Measurements from ENCODE around the gene ATP8A1.

DNA sequence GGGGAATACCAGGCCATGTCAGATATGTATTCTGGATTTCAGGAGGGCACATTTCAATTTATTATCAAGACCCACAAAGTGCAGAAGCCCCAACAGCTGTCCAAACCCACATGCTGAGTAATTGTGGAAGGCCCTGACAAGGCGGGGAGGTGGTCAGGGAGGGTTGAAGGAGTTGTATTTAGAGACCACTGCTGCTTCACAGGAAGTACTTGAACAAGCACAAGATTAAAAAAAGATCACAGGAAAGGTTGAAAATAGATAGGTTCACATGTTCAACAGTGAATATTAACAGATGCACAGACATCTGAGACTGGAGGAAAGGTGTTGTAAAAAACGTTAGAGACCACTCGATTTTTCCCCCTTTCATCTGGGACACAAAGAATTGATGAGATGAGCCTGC, 17.9 kb downstream of the ATP8A1 start:
- TF ChIP-seq, protein P1, sequence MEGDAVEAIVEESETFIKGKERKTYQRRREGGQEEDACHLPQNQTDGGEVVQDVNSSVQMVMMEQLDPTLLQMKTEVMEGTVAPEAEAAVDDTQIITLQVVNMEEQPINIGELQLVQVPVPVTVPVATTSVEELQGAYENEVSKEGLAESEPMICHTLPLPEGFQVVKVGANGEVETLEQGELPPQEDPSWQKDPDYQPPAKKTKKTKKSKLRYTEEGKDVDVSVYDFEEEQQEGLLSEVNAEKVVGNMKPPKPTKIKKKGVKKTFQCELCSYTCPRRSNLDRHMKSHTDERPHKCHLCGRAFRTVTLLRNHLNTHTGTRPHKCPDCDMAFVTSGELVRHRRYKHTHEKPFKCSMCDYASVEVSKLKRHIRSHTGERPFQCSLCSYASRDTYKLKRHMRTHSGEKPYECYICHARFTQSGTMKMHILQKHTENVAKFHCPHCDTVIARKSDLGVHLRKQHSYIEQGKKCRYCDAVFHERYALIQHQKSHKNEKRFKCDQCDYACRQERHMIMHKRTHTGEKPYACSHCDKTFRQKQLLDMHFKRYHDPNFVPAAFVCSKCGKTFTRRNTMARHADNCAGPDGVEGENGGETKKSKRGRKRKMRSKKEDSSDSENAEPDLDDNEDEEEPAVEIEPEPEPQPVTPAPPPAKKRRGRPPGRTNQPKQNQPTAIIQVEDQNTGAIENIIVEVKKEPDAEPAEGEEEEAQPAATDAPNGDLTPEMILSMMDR (IDR thresholded peaks at IDR 0.05; ENCODE audit: low read depth, low read length, missing input control), result no peak
- TF ChIP-seq, protein P2, sequence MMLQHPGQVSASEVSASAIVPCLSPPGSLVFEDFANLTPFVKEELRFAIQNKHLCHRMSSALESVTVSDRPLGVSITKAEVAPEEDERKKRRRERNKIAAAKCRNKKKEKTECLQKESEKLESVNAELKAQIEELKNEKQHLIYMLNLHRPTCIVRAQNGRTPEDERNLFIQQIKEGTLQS (IDR thresholded peaks at IDR 0.05), result no peak
- TF ChIP-seq TAF1 (conservative IDR thresholded peaks at IDR 0.05), result no peak
- no peak for TF ChIP-seq FOXA1 (IDR thresholded peaks at IDR 0.05)
- TF ChIP-seq GABPA (IDR thresholded peaks at IDR 0.05 in 1 of 2, conservative IDR thresholded peaks at IDR 0.05 in 1 of 2), result no peak
- no peak for TF ChIP-seq EGR1 (IDR thresholded peaks at IDR 0.05; ENCODE audit: low read depth in 2 of 2)
- TF ChIP-seq, protein P3, sequence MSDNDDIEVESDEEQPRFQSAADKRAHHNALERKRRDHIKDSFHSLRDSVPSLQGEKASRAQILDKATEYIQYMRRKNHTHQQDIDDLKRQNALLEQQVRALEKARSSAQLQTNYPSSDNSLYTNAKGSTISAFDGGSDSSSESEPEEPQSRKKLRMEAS (IDR thresholded peaks at IDR 0.05), result no peak
